GM15510 (cell line): ENCODE measurements around the gene ZNF503.
A peak's percentile ranks its signal among the peaks of the same experiment; 100 is the strongest.

ENCODE experiments used
- POLR2A ChIP-seq: IDR thresholded peaks from 3 replicates; pipeline ENCODE4 v1.6.1; 2011; ENCODE audit warnings: borderline replicate concordance; ENCODE audit not compliant: insufficient read length; ENCODE audit errors: extremely low read depth

ZNF503 gene, protein sequence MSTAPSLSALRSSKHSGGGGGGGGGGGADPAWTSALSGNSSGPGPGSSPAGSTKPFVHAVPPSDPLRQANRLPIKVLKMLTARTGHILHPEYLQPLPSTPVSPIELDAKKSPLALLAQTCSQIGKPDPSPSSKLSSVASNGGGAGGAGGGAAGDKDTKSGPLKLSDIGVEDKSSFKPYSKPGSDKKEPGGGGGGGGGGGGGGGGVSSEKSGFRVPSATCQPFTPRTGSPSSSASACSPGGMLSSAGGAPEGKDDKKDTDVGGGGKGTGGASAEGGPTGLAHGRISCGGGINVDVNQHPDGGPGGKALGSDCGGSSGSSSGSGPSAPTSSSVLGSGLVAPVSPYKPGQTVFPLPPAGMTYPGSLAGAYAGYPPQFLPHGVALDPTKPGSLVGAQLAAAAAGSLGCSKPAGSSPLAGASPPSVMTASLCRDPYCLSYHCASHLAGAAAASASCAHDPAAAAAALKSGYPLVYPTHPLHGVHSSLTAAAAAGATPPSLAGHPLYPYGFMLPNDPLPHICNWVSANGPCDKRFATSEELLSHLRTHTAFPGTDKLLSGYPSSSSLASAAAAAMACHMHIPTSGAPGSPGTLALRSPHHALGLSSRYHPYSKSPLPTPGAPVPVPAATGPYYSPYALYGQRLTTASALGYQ

DNA sequence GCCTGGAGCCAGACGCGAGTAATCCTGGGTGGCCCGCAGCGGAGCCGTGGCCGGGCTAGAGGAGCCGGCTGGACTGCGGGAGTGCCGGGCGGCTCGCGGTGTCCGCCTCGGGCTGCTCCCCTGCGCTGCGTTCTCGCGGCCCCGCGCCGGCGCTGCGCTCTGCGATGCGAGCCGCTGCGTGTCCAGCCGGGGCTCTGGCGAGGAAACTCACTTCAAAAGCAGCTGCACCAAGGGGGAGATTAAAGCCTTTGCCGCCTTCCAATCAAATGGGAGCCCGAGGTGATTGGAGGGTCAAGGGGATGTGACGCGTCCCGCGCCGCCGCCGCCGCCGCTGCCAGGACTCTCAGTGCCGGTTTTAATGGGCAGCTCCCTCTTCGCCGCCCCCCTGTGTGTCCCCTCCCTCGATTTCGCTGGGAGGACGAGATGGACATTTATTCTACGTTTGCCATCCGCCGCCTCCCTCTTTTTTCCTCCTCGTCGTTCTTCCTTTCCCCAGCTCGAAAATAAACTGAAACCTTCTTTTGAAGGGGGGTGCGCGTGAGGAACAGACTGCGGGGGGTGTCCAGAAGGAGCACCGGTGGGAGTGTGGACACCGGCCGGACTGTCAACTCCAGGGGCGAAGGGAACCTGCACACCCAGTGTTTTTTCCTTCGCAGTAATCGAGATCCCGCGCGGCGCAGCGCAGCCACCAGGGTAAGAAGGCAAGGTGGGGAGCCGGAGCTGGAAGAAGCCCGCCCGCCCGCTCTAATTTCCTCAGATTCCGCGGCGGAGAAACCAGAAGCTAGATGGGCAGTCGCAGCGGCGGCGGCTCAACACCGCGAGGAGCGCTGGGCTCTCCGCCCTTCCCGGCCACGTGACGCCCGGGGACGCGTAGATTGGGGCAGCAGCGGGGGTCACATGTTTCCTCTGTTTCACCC is at the start of gene ZNF503:
Gene ZNF503, minus strand, starts transcription at position 196 of the 917 bp plus-strand sequence. CDS start 345 bp downstream, outside the sequence.
- TF ChIP-seq POLR2A = peak; percentile 41

DNA sequence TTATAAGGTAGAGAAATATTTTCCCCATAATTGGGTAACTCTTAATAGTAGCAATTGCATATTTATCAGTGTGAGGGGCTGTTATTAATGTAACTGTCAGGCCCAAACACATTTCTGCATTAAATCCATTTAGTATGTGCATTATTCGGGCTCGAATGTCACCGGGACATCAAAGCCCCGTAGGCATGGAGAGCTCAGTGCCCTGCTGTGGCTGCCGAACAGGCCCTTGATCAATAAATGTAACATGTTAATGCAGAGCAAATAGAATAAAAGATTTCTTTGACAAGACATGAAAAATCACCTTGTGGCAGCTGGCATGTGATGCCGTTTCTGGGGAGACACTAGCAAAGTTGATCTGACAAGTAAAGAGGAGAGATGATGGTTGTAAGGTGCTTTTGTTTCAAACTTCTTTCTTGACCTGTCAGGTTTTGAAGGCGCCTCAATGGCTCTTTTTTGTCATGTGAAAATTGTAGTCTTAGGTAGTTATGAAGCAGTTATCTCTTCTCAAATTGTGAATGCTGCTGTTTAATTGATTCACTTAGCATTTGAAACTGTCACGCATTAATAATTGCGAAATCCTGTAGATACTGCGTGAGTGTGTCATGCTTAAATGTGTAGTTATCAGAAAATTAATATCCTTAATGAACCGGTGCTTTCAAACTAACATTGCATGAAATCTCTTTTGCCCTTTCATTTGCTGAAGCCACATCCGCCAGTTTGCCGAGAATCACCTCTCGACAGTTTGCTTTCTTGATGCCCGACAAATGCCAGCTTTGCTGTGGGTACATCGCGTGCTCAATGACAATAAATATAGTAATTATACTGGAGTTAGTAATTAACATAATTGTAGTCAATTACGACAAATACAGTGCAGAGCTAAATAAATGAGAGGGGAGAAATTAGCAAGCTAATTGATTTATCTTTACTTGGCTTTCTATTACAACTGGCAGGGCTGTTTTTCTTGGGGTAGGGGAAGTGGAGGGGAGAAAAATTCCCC is 49.4 kb upstream of the ZNF503 start:
- no peak for TF ChIP-seq POLR2A

GRCh38 chr10:75450075-75450445 is 48.5 kb upstream of the ZNF503 start:
- TF ChIP-seq POLR2A = no peak

DNA sequence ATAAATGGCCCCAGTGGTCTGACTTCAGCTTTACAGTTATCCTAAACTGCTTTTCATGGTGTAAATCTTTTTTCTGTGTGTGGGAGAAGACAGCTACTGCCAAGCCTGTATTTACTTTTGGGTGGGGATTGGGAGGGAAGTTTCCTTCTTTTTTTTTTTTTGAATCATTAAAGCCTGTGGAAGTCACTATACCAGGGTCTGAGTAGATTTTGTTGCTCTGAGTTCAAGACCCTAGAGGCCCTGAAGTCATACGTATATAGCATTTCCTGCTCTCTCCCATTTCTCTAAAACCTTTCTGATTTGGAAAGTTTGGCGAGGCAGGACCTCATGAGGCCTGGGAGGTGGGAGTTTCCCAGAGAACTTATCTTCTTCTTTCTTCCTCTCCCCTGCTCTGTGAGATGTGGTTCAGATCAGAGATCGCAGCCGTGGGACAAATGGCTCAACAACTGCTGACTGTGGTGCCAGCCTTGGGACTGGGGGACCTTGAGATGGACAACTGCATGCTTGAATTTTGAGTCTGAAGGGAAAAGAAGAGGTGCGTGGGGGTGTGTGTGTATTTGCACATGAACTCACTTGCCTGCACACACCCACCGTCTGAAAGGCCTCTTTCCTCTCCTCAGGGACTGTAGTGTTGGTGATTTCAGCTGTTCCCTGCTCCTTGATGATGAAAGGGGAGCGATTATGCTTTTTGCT is 48.0 kb upstream of the ZNF503 start:
- TF ChIP-seq POLR2A = no peak

DNA sequence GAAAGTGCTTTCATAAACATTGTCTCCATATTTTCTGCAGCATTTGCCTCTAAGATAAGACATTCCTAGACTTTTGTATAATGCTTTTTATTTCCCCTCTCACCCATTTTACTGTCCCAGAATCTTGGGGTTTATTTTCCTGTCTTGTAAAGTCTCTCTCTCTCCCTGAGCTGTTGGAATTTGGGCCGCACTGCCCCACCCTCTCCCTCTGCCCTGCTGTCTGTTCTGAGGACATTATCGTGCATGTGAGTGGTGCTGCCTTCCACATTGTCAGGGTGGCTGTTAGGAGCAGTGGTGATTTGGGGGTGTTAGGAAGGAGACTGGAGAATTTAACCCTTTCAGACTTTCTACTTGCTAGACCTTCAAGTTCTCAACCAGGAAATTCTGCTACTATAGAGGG is 46.6 kb upstream of the ZNF503 start:
- no peak for TF ChIP-seq POLR2A

GRCh38 chr10:75446508-75446907 is 44.9 kb upstream of the ZNF503 start:
- no peak for TF ChIP-seq POLR2A

DNA sequence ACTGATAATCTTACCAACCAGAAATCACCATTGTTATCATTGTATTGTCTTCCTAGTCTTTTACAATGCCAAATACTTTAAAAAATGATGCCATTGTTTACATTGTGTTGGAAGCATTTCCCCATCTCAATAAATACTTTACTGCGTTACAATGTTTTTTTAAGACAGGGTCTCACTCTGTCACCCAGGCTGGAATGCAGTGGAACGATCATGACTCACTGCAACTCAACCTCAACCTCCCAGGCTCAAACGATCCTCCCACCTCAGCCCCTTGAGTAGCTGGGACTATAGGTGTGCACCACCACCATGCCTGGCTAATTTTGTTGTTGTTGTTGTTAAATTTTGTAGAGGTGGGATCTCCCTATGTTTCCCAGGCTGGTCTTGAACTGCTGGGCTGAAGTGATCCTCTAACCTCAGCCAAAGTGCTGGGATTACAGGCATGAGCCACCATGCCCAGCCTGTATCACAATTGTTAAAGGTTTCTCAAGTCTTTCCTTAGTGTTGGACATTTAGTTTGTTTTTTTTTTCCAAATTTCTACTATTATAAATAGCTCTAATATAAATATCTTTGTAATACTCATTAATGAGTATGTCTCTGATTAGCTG is 43.3 kb upstream of the ZNF503 start:
- TF ChIP-seq POLR2A = no peak

GRCh38 chr10:75443362-75443761 is 41.8 kb upstream of the ZNF503 start:
- TF ChIP-seq POLR2A = no peak

- no peak for TF ChIP-seq POLR2A
Observed at GRCh38 chr10:75441682-75442081, 40.1 kb upstream of the ZNF503 start.

GRCh38 chr10:75441196-75441595 is 39.6 kb upstream of the ZNF503 start:
- TF ChIP-seq POLR2A = no peak

- no peak for TF ChIP-seq POLR2A
Observed at GRCh38 chr10:75440271-75440793, 38.8 kb upstream of the ZNF503 start.

- no peak for TF ChIP-seq POLR2A
Observed at GRCh38 chr10:75439811-75440210, 38.2 kb upstream of the ZNF503 start.

- no peak for TF ChIP-seq POLR2A
Observed at GRCh38 chr10:75438275-75438674, 36.7 kb upstream of the ZNF503 start.

- TF ChIP-seq POLR2A = no peak
Observed at GRCh38 chr10:75437693-75438092, 36.1 kb upstream of the ZNF503 start.

DNA sequence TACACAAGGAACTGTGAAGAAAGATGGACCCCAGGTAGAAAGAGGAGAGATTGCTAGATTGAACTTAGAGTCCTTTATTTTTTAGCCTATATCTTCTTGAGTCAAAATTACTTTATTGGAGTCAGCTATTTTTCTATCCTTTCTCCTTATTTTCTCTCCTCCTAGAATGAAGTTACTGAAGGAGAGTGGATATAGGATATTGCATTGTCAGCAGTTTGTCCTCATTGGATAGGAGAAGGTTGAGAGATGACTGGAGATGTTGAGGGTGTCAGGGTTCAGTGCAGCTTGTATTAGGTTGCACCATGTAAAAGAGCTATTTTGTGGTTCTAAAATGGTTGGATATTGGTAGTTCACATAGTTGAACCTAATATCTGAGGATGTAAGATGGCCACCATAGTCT is 35.3 kb upstream of the ZNF503 start:
- TF ChIP-seq POLR2A = no peak
